SKM-1 (cell line): ENCODE measurements around the gene MYOF.
"Not testable (repeated sequence)": the region's sequence is repeated elsewhere in the genome, so short reads cannot be mapped to it uniquely, and the experiment has no call there.

Experiments
- DNase-seq: peaks from one replicate; lab custom pipeline; 2025; ENCODE audit not compliant: unreplicated experiment; lab: John Stamatoyannopoulos, UW

Gene MYOF

DNA sequence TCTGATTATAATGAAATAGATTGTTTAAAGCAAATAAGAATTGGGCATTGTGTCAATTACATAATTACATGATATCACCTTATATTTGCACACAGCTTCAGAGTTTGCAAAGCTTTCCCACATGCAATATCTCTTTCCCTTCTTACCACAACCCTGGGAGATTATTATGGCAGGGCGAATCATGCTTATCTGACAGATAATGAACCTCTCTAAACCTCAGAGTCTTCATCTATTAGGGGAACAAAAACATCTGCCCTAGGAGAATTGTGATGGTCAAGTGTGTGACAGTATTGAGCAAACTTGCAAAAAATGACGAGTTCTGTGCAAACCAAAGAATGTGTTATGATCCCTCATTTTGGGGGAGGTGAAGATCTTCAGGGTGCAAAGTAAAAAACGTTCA lies 90.0 kb downstream of the MYOF start:
- DNase-seq: no peak

GRCh38 chr10:93390306-93391090 lies 91.6 kb downstream of the MYOF start:
- no peak for DNase-seq

DNA sequence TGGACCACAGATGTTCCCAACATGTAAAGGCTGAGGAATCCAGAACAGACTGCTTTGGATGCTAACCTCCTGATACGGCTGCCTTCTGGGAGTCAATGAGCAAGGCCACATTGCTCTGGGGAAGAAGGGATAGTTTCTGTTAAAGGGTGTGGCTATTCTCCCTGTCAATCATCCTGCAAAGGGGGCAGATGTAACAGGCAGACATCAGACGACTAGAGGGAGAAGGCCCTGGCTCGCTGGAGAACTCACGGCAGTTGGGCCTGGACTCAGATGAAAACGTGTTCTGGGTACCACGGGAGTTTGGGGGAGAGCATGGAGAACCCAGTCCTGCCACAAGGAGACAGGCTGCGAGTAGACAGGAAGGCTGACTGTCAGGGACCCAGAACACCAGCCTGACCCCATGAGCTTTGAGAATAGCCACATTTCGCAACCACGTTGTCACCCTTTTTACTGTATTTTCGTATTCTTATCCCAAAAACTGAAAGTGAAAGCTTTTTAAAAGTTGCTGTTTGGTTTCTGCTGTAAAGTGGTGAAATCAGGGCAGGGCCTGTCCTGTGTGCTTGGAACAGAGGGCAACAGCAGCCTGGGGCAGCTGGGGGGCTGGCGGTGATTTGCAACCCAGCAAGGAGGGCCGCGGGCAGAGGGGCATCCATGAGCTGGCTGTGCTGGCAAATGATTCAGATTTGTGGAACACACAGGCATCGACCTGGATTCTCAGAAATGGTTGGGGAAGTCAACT lies 95.3 kb downstream of the MYOF start:
- DNase-seq: no peak

GRCh38 chr10:93385345-93385744 lies 96.8 kb downstream of the MYOF start:
- DNase-seq: no peak

DNA sequence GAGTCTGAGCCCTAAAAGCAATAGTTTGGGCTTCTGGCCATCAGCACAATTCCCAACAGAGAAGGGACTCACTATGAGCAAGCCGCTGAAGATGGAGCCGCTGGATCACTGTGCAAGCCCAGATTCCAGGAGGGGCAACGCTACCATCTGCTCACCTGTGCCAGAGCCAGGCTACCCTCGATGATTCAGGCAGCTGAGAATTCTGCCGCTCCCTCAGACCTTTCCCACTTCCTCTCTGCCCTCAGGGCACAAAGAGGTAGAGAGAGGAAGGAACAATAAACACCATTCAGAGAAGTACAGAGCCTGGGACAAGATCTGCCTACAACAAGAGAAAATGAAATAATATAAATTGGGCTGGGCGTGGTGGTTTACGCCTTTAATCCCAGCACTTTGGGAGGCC lies 98.1 kb downstream of the MYOF start:
- no peak for DNase-seq

DNA sequence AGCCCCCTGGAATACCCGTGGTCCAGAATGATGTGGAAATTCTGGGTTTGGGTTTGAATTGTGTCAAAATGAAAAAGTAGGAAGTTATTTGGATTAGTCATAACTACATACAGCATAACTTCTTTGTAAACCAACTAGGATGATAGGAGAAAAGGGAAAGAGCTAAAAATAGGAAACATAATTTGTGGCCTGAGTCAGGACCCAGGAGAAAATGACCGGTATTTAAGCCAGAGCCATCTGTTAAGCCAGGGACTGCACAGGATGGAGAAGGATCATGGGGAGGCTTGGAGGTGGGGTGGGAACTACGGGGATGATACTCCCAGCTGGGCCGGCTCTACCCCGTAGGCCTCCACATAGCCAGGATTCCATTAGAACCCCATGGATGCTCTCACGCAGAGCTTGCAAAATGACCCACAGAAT lies 98.6 kb downstream of the MYOF start:
- no peak for DNase-seq

- no peak for DNase-seq
Measured at GRCh38 chr10:93379731-93380575, 102.2 kb downstream of the MYOF start.

DNA sequence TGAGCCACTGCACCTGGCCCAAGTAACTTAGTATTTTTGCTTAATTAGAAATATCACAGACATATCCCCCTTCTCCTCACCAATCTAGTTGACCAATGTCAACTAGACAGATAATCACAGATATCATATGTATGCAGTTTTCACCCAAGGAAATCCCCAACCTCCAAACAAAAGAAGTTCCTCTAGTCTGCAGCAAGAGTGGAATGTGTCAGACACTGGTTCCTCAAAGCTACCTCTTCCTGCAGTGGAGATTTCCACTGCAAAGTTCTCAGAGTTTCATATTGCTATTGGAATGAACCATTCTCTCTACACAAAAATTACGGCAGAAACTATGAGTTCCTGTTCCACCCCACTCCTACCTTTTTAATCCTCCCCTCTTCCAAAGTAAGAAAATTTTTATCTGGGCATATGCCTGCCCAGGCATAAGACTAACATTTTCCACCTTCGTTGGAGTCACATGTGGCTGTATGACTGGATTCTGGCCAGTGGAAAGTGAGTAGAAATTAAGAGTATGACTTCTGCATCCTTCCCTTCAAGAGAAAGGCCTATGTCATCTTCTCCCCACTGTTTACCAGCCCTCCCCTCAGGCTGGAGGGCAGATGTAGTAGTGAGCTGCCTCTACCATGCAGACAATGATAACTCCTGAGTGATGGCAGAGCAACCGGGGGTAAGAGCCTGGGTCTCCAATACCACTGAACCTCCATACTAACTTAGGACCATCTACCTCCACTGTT lies 103.0 kb downstream of the MYOF start:
- no peak for DNase-seq

GRCh38 chr10:93378039-93378438 lies 104.1 kb downstream of the MYOF start:
- DNase-seq: no peak

GRCh38 chr10:93376372-93377293 lies 105.5 kb downstream of the MYOF start:
- peak; percentile 72 for DNase-seq

DNA sequence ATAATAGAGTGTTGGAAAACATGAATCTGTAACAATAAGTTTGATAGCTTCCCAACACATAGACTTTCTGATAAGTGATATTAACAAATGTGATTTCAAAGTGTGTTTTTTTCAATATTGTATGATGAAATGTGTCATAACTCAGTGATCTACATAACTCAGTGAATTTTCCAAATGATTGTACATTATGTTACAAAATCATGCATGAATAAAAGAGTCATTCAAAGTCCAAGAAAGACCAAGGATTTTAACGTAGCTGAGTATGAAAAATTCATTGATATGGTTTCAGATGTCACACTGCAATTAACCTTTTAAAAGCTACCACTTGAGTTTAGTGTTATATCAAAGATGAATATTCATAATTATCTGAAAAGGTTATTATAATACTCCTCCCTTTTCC lies 111.2 kb downstream of the MYOF start:
- DNase-seq: no peak

- DNase-seq: no peak
Measured at GRCh38 chr10:93369588-93370164, 112.5 kb downstream of the MYOF start.

DNA sequence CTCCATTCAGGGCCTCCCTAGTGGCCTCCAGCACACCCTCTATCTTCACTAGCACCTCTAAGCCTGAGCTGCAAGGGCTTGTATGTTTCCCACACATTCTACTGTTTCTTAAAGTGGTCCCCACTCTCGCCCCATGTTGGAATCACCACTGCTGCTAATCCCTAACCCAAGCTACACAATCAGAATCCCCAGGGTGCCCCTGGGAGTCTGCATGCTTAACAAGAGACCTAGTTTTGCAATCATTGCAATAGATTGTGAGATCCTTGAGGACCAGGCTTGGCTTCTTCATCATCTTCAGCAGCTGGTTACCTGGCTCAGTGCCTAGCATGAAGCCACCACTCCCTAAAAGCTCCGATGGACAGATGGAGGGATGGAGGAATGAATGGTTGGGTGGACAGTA lies 113.9 kb downstream of the MYOF start:
- no peak for DNase-seq

GRCh38 chr10:93367664-93368063 lies 114.5 kb downstream of the MYOF start:
- DNase-seq: no peak

DNA sequence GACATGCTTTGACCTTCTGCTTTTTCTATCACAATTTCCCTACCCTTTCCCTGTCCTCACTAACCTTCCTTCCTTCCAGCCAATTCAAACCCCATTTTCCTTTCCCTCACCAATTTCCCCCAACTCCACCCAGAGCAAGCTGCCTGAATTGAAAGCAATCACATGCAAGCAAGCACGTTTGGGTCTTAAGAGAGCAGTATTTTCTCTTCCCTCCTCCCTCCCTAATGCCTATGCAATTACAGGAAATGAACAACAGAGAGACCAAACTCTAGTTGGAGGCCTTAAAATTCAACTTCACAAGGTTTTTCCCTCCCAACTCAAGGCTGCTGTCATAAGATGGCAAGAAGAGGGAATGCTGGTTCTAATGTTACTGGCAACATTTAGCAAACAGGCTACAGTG lies 117.2 kb downstream of the MYOF start:
- no peak for DNase-seq

- no peak for DNase-seq
Measured at GRCh38 chr10:93363891-93364648, 118.1 kb downstream of the MYOF start.

- not testable (repeated sequence) for DNase-seq
Measured at GRCh38 chr10:93358398-93358797, 123.7 kb downstream of the MYOF start.

DNA sequence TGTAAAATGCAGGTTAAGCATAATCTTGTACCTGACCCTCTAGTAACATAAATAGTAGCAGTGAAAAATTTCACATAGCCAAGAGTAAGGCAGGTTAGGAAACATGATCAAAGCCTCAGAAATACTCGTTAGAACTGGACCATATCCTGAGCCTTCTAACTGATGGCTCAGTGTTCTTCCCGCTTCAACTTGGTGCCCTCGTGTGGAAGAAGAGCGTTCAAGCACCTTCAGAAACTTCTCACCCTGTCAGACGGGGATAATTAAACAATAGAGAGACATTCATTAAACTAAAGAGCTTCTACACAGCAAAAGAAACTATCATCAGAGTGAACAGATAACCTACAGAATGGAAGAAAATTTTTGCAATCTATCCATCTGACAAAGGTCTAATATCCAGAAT lies 124.5 kb downstream of the MYOF start:
- peak; percentile 21 for DNase-seq

DNA sequence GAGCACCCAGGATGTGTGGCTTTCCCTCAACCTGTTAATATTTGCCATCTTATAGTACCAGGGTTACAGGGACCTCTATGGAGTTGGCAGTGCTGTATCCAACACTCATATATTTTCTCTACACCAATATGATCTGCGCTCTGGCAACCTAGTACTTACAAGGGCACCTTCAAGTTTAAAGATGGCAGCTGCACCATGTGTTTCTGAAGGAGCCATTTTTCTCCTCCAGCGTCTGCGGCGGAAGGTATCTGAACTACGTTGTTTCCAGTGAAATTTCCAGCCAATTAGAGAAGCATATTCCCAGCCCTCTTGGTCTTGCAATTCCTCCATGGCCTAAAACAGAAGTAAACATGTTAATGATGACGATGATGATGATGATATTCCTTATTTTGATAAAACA lies 125.6 kb downstream of the MYOF start:
- DNase-seq: no peak
